ENCODE measurements around the gene KCTD18. TPM values are rescaled to one million over a fixed set of nuclear protein-coding genes. Genes with fewer than 3 reads are reported as not detected.

The KCTD18 gene
- polyA plus RNA-seq, 1 of the 3 experiments (the other 2 are of a cell fraction): 8.0 TPM

- Histone ChIP-seq H3K4me2 (no peak overlapping the region), H4K20me1 (ENCODE audit: insufficient read depth) (no peaks in the 10 kb centered on the region), H3K4me1 (ENCODE audit: control insufficient read depth in 1 of 2, insufficient read depth in 2 of 2, low read depth in 1 of 2, low read length in 1 of 2) (peaks cover 0 to 11% of the 10 kb centered on the region in 2 experiments; a peak in 1 of 4 replicates), H2AFZ (ENCODE audit: low read depth) (no peak overlapping the region), H3K9ac (no peak overlapping the region), H3K27ac (ENCODE audit: low read depth in 2 of 2, low read length in 1 of 2) (no peak overlapping the region), H3K27me3 (ENCODE audit: insufficient read depth) (no peaks in the 10 kb centered on the region), H3F3A (replicated peaks; ENCODE audit: insufficient read depth) (no peaks in the 10 kb centered on the region), H3K36me3 (replicated peaks in 1 of 2; ENCODE audit: control insufficient read depth in 1 of 2, insufficient read depth in 2 of 2, low read length in 1 of 2) (peaks cover 37 to 41% of the 10 kb centered on the region in 2 experiments), H3K9me2 (no peaks in the 10 kb centered on the region), H3K9me3 (no peaks in the 10 kb centered on the region), H3K79me2 (ENCODE audit: insufficient read depth) (no peaks in the 10 kb centered on the region), H3K4me3 (ENCODE audit: low read depth in 2 of 2, low read length in 1 of 2) (no peak overlapping the region)
- TF ChIP-seq IRF3 (IDR thresholded peaks at IDR 0.05; ENCODE audit: low read depth, low read length) (no peak), NFIC (IDR thresholded peaks at IDR 0.05; ENCODE audit: borderline replicate concordance) (no peak), ELF1 (IDR thresholded peaks at IDR 0.05) (no peak), JUND (IDR thresholded peaks at IDR 0.05) (no peak), FOXJ3 (CRISPR knock-in tag; IDR thresholded peaks at IDR 0.05) (no peak), EP300 (IDR thresholded peaks at IDR 0.05; ENCODE audit: borderline replicate concordance in 1 of 2, low read depth in 1 of 2, low read length in 1 of 2) (no peak), RFX5 (IDR thresholded peaks at IDR 0.05; ENCODE audit: low read length) (no peak), SIN3A (IDR thresholded peaks at IDR 0.05; ENCODE audit: borderline replicate concordance, low read depth, low read length) (no peak), EZH2phosphoT487 (IDR thresholded peaks at IDR 0.05; ENCODE audit: borderline replicate concordance, low read depth) (no peak), GATA2 (CRISPR knock-in tag; IDR thresholded peaks at IDR 0.05) (no peak), RXRA (IDR thresholded peaks at IDR 0.05; ENCODE audit: borderline replicate concordance, low read depth) (no peak), TEAD4 (IDR thresholded peaks at IDR 0.05; ENCODE audit: borderline replicate concordance, insufficient read depth) (no peak), RAD21 (IDR thresholded peaks at IDR 0.05; ENCODE audit: low read length) (no peak), SMC3 (IDR thresholded peaks at IDR 0.05; ENCODE audit: low read depth, low read length) (no peak), POLR2AphosphoS5 (IDR thresholded peaks at IDR 0.05; ENCODE audit: low read depth, low read length) (no peak), TCF12 (IDR thresholded peaks at IDR 0.05) (no peak)
- 91% methylated on average over 13 of the region's 13 CpGs for WGBS (ENCODE audit: low lambda C conversion rate)
- ChIA-PET CTCF (interaction anchor here (1.1 to 8.0 kb wide), 15 partner anchors 8 to 490 kb away, joined by 3 to 111 read pairs (median 8); no protein-coding TSS in a partner anchor), POLR2A (no interaction called here)
- no peak for DNase-seq
Measured at GRCh38 chr2:200469708-200470211, 40.1 kb downstream of the KCTD18 start.

GRCh38 chr2:200467806-200468681 lies 41.8 kb downstream of the KCTD18 start:
- Histone ChIP-seq H3K9ac (no peak overlapping the region), H3K4me1 (ENCODE audit: control insufficient read depth in 1 of 2, insufficient read depth in 2 of 2, low read depth in 1 of 2, low read length in 1 of 2) (peaks cover 0 to 11% of the 10 kb centered on the region in 2 experiments; a peak in 1 of 4 replicates), H2AFZ (ENCODE audit: low read depth) (no peak overlapping the region), H3K4me2 (no peak overlapping the region), H3F3A (replicated peaks; ENCODE audit: insufficient read depth) (no peaks in the 10 kb centered on the region), H3K4me3 (ENCODE audit: low read depth in 2 of 2, low read length in 1 of 2) (no peak overlapping the region), H3K36me3 (replicated peaks in 1 of 2; ENCODE audit: control insufficient read depth in 1 of 2, insufficient read depth in 2 of 2, low read length in 1 of 2) (peaks cover 40 to 44% of the 10 kb centered on the region in 2 experiments), H3K9me3 (no peaks in the 10 kb centered on the region), H4K20me1 (ENCODE audit: insufficient read depth) (no peaks in the 10 kb centered on the region), H3K27me3 (ENCODE audit: insufficient read depth) (no peaks in the 10 kb centered on the region), H3K9me2 (no peaks in the 10 kb centered on the region), H3K27ac (ENCODE audit: low read depth in 2 of 2, low read length in 1 of 2) (no peak overlapping the region; a peak in 1 of 4 replicates), H3K79me2 (ENCODE audit: insufficient read depth) (no peaks in the 10 kb centered on the region)
- ChIA-PET CTCF (interaction anchor here (0.7 to 8.0 kb wide), 7 partner anchors 11 to 495 kb away, joined by 3 to 111 read pairs (median 4); no protein-coding TSS in a partner anchor), POLR2A (no interaction called here)
- WGBS (ENCODE audit: low lambda C conversion rate): 98% methylated on average over 8 of the region's 8 CpGs
- no peak for DNase-seq
- no peak for TF ChIP-seq IRF3 (IDR thresholded peaks at IDR 0.05; ENCODE audit: low read depth, low read length)
- no peak for TF ChIP-seq EP300 (IDR thresholded peaks at IDR 0.05; ENCODE audit: borderline replicate concordance in 1 of 2, low read depth in 1 of 2, low read length in 1 of 2)
- TF ChIP-seq FOSL2 (IDR thresholded peaks at IDR 0.05; ENCODE audit: borderline replicate concordance, low read depth): no peak
- TF ChIP-seq TAF1 (IDR thresholded peaks at IDR 0.05; ENCODE audit: borderline replicate concordance, low read depth, low read length): no peak
- TF ChIP-seq MAX (IDR thresholded peaks at IDR 0.05; ENCODE audit: low read depth): no peak
- no peak for TF ChIP-seq SIN3A (IDR thresholded peaks at IDR 0.05; ENCODE audit: borderline replicate concordance, low read depth, low read length)
- no peak for TF ChIP-seq FOXM1 (IDR thresholded peaks at IDR 0.05; ENCODE audit: low read depth)
- TF ChIP-seq, protein P1, sequence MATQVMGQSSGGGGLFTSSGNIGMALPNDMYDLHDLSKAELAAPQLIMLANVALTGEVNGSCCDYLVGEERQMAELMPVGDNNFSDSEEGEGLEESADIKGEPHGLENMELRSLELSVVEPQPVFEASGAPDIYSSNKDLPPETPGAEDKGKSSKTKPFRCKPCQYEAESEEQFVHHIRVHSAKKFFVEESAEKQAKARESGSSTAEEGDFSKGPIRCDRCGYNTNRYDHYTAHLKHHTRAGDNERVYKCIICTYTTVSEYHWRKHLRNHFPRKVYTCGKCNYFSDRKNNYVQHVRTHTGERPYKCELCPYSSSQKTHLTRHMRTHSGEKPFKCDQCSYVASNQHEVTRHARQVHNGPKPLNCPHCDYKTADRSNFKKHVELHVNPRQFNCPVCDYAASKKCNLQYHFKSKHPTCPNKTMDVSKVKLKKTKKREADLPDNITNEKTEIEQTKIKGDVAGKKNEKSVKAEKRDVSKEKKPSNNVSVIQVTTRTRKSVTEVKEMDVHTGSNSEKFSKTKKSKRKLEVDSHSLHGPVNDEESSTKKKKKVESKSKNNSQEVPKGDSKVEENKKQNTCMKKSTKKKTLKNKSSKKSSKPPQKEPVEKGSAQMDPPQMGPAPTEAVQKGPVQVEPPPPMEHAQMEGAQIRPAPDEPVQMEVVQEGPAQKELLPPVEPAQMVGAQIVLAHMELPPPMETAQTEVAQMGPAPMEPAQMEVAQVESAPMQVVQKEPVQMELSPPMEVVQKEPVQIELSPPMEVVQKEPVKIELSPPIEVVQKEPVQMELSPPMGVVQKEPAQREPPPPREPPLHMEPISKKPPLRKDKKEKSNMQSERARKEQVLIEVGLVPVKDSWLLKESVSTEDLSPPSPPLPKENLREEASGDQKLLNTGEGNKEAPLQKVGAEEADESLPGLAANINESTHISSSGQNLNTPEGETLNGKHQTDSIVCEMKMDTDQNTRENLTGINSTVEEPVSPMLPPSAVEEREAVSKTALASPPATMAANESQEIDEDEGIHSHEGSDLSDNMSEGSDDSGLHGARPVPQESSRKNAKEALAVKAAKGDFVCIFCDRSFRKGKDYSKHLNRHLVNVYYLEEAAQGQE (IDR thresholded peaks at IDR 0.05; ENCODE audit: low read depth, low read length): no peak

Measured in SK-N-SH (cell line).